Caco-2 (cell line): Measurements from ENCODE around the gene PRKAR1A. TPM values are rescaled to one million over a fixed set of nuclear protein-coding genes. Genes with fewer than 3 reads are reported as not detected.

Experiments used
- BruUV-seq: library from RNA; stranded (reverse); fragments of 400-500 nt; replicated peaks from 2 replicates; lab custom pipeline; 2021; lab: Mats Ljungman, UMichigan
- CTCF ChIA-PET: fragments of 300-600 bp; sonication (Branson Sonifier 250); formaldehyde crosslinking; loops from one replicate; lab custom pipeline; 2022; ENCODE audit warnings: antibody characterized with exemption; lab: Charles Lee
- POLR2A ChIA-PET: fragments of 300-600 bp; sonication (Branson Sonifier 250); formaldehyde crosslinking; loops from one replicate; lab custom pipeline; 2022; ENCODE audit warnings: antibody characterized with exemption; lab: Charles Lee
- DNase-seq, 2 experiments: peaks; one replicate each; pipeline versions ENCODE4 v3.0.0 to v3.0.0-alpha.2; 2020 to 2022
- H3K27me3 ChIP-seq: replicated peaks from 2 replicates; pipeline ENCODE4 v1.6.0; 2011; ENCODE audit warnings: low read length; ENCODE audit not compliant: control insufficient read depth, insufficient read depth
- H3K36me3 ChIP-seq: 2 replicates; pipeline ENCODE4 v1.5.1; 2011; ENCODE audit warnings: low read length; ENCODE audit not compliant: control insufficient read depth, insufficient read depth
- H3K4me1 ChIP-seq: fragments of 250-450 bp; sonication (Bioruptor Pico); 2 replicates; pipeline ENCODE4 v1.5.1; 2020; ENCODE audit warnings: mild to moderate bottlenecking
- H3K4me3 ChIP-seq: 2 replicates; pipeline ENCODE4 v1.5.1; 2011; ENCODE audit warnings: low read depth, mild to moderate bottlenecking, control low read depth, low read length
- H3K9me3 ChIP-seq: fragments of 250-450 bp; sonication (Bioruptor Pico); 2 replicates; pipeline ENCODE4 v1.5.1; 2020; ENCODE audit warnings: mild to moderate bottlenecking, moderate library complexity
- H3K27ac Mint-ChIP-seq: one replicate; pipeline ENCODE4 v1.8.0; 2022; ENCODE audit warnings: mixed read lengths; ENCODE audit not compliant: unreplicated experiment
- H3K27me3 Mint-ChIP-seq: one replicate; pipeline ENCODE4 v1.8.0; 2022; ENCODE audit warnings: mixed read lengths; ENCODE audit not compliant: insufficient read depth, unreplicated experiment
- H3K36me3 Mint-ChIP-seq: one replicate; pipeline ENCODE4 v1.8.0; 2022; ENCODE audit warnings: mild to moderate bottlenecking, mixed read lengths; ENCODE audit not compliant: insufficient read depth, unreplicated experiment
- H3K4me1 Mint-ChIP-seq: one replicate; pipeline ENCODE4 v1.8.0; 2022; ENCODE audit warnings: low read depth, mixed read lengths; ENCODE audit not compliant: unreplicated experiment
- H3K4me3 Mint-ChIP-seq: one replicate; pipeline ENCODE4 v1.8.0; 2022; ENCODE audit warnings: mild to moderate bottlenecking, moderate library complexity, mixed read lengths; ENCODE audit not compliant: unreplicated experiment
- H3K9me3 Mint-ChIP-seq: one replicate; pipeline ENCODE4 v1.8.0; 2022; ENCODE audit warnings: mixed read lengths; ENCODE audit not compliant: unreplicated experiment
- CTCF ChIP-seq, 2 experiments: fragments of 200-600 bp in 1 of 2; IDR thresholded peaks; 1 replicate in 1 of 2; 2 replicates in 1 of 2; pipeline versions ENCODE4 v1.5.1 to v1.8.0; 2011 to 2022; ENCODE audit warnings: antibody characterized with exemption in 1 of 2, control low read depth in 1 of 2, inconsistent platforms in 1 of 2, low read depth in 1 of 2, low read length in 1 of 2, mild to moderate bottlenecking in 1 of 2, moderate library complexity in 1 of 2; ENCODE audit not compliant: insufficient read depth in 1 of 2, severe bottlenecking in 1 of 2, unreplicated experiment in 1 of 2
- intact Hi-C: fragments of 100-400 bp; cut with micrococcal nuclease; formaldehyde crosslinking; loops from one replicate; pipeline ENCODE4 v1.10.0; 2022; ENCODE audit not compliant: unreplicated experiment
- total RNA-seq: library from RNA; stranded (reverse); gene quantifications from 2 replicates; pipeline ENCODE4 v1.2.3, GENCODE V29; 2022

The PRKAR1A gene
- total RNA-seq, 1 experiment from 2014 or later, result 160 TPM

GRCh38 chr17:68531252-68531651 lies 19.0 kb downstream of the PRKAR1A start:
- TSS peak; percentile 13 for BruUV-seq
- intact Hi-C loops, result no loop called here
- H3K9me3 ChIP-seq, result no peaks in the 10 kb centered on the region
- ChIA-PET CTCF (no interaction called here), POLR2A (no interaction called here)
- TF ChIP-seq CTCF (IDR thresholded peaks at IDR 0.05; ENCODE audit: insufficient read depth in 1 of 2, low read depth in 1 of 2, low read length in 1 of 2, severe bottlenecking in 1 of 2, unreplicated experiment in 1 of 2), result no peak
- no peak for DNase-seq
- H3K27me3 ChIP-seq, result no peaks in the 10 kb centered on the region
- H3K4me3 Mint-ChIP-seq, result no peak overlapping the region
- no peaks in the 10 kb centered on the region for H3K4me1 Mint-ChIP-seq
- peaks cover 76% of the 10 kb centered on the region for H3K36me3 Mint-ChIP-seq
- H3K27ac Mint-ChIP-seq, result no peak overlapping the region
- H3K4me1 ChIP-seq, result no peaks in the 10 kb centered on the region
- H3K36me3 ChIP-seq, result peaks cover 3% of the 10 kb centered on the region
- H3K9me3 Mint-ChIP-seq, result no peaks in the 10 kb centered on the region
- H3K4me3 ChIP-seq, result no peak overlapping the region
- H3K27me3 Mint-ChIP-seq, result no peaks in the 10 kb centered on the region

- CTCF ChIA-PET, result no interaction called here
- Histone ChIP-seq H3K4me1 (no peaks in the 10 kb centered on the region), H3K36me3 (peaks cover 3% of the 10 kb centered on the region; the same call in 1 of the 2 replicates), H3K4me3 (no peak overlapping the region), H3K9me3 (no peaks in the 10 kb centered on the region), H3K27me3 (no peaks in the 10 kb centered on the region)
- no peak overlapping the region for H3K27ac Mint-ChIP-seq
- no peak for DNase-seq
- no TSS peak for BruUV-seq
- no peaks in the 10 kb centered on the region for H3K4me1 Mint-ChIP-seq
- intact Hi-C loops, result no loop called here
- H3K4me3 Mint-ChIP-seq, result no peak overlapping the region
- peaks cover 75% of the 10 kb centered on the region for H3K36me3 Mint-ChIP-seq
- H3K27me3 Mint-ChIP-seq, result no peaks in the 10 kb centered on the region
- no peaks in the 10 kb centered on the region for H3K9me3 Mint-ChIP-seq
- TF ChIP-seq CTCF (IDR thresholded peaks at IDR 0.05; ENCODE audit: insufficient read depth in 1 of 2, low read depth in 1 of 2, low read length in 1 of 2, severe bottlenecking in 1 of 2, unreplicated experiment in 1 of 2), result no peak
- POLR2A ChIA-PET, result no interaction called here
Measured at GRCh38 chr17:68532826-68533225, 20.6 kb downstream of the PRKAR1A start.

GRCh38 chr17:68533887-68534694 lies 21.9 kb downstream of the PRKAR1A start:
- Histone ChIP-seq H3K4me3 (no peak overlapping the region), H3K4me1 (no peaks in the 10 kb centered on the region), H3K27me3 (no peaks in the 10 kb centered on the region), H3K9me3 (no peaks in the 10 kb centered on the region), H3K36me3 (peaks cover 3% of the 10 kb centered on the region; the same call in 1 of the 2 replicates)
- BruUV-seq, result no TSS peak
- CTCF ChIA-PET, result interaction anchor here (0.7 to 1.1 kb wide), 5 partner anchors 60 to 167 kb away, joined by 3 to 12 read pairs (median 3); no protein-coding TSS in a partner anchor
- TF ChIP-seq CTCF (IDR thresholded peaks at IDR 0.05; ENCODE audit: insufficient read depth in 1 of 2, low read depth in 1 of 2, low read length in 1 of 2, severe bottlenecking in 1 of 2, unreplicated experiment in 1 of 2), result peak in 1 of 2 experiments; percentile 49
- Mint-ChIP-seq H3K4me1 (no peaks in the 10 kb centered on the region), H3K27ac (no peak overlapping the region), H3K36me3 (peaks cover 69% of the 10 kb centered on the region), H3K27me3 (no peaks in the 10 kb centered on the region), H3K4me3 (no peak overlapping the region), H3K9me3 (no peaks in the 10 kb centered on the region)
- intact Hi-C loops, result loop anchor here (1.0 kb wide), 2 partner anchors 80 to 226 kb away; no protein-coding TSS in a partner anchor
- POLR2A ChIA-PET, result no interaction called here
- no peak for DNase-seq
